Adrenal gland (tissue), 12 donors: Measurements from ENCODE around the gene FLYWCH2. TPM values are rescaled to one million over a fixed set of nuclear protein-coding genes. Genes with fewer than 3 reads are reported as not detected.

Experiments
- DNase-seq, 7 donors: peaks; one replicate each; pipeline ENCODE4 v3.0.0-alpha.2; 2019 to 2020
- H3K27ac ChIP-seq, 5 donors: fragments of 200-600 bp; sonication (generic) in 4 of 5; 1 replicate in 3 of 5; 2 replicates in 2 of 5; pipeline versions ENCODE4 v1.5.1 to v1.8.0; 2016 to 2020; ENCODE audit warnings: mild to moderate bottlenecking in 1 of 5
- H3K27me3 ChIP-seq: fragments of 200-600 bp; 2 replicates; pipeline ENCODE4 v1.8.0; 2021
- H3K36me3 ChIP-seq, 2 donors: fragments of 200-600 bp; replicated peaks in 1 of 2; 1 replicate in 1 of 2; 2 replicates in 1 of 2; pipeline versions ENCODE4 v1.5.1 to v1.8.0; 2018 to 2022
- H3K4me1 ChIP-seq, 2 donors: fragments of 200-600 bp; replicated peaks in 1 of 2; 1 replicate in 1 of 2; 2 replicates in 1 of 2; pipeline versions ENCODE4 v1.5.1 to v1.8.0; 2018 to 2021
- H3K4me3 ChIP-seq, 4 donors: fragments of 200-600 bp; sonication (generic) in 3 of 4; one replicate each; pipeline ENCODE4 v1.5.1; 2016 to 2018
- H3K9me3 ChIP-seq, 3 donors: fragments of 200-600 bp; sonication (generic) in 1 of 3; replicated peaks in 1 of 3; 1 replicate in 2 of 3; 2 replicates in 1 of 3; pipeline versions ENCODE4 v1.5.1 to v1.8.0; 2016 to 2021
- CTCF ChIP-seq, 6 experiments: fragments of 450-650 bp in 4 of 6; fragments of 200-600 bp in 2 of 6; sonication (generic) in 1 of 6; IDR thresholded peaks; 1 replicate in 5 of 6; 2 replicates in 1 of 6; pipeline versions ENCODE4 v1.5.1 to v1.8.0; 2016 to 2021; ENCODE audit warnings: antibody characterized with exemption in 6 of 6, mild to moderate bottlenecking in 2 of 6, moderate library complexity in 1 of 6
- POLR2A ChIP-seq, 2 donors: fragments of 450-650 bp; IDR thresholded peaks; one replicate each; pipeline ENCODE4 v1.6.1; 2017; ENCODE audit warnings: antibody characterized with exemption in 2 of 2, mild to moderate bottlenecking in 2 of 2, moderate library complexity in 1 of 2
- WGBS, 4 donors: extraction: QIAGEN DNeasy Blood & Tissue Kit in 2 of 4; methylation state at CpG; one replicate each; pipeline versions ENCODE4 v1.1.5 to v1.1.7; 2013 to 2017; 5-methylcytosine and 5-hydroxymethylcytosine counted together
- intact Hi-C, 2 donors: fragments of 100-400 bp; cut with DNase I; formaldehyde crosslinking; loops; one replicate each; pipeline versions ENCODE4 v1.14.1 to v1.15.0; 2022 to 2023
- polyA plus RNA-seq, 3 donors: library from polyadenylated mRNA; stranded (reverse); fragments of 200-250 nt in 2 of 3; fragments of 350-450 nt in 1 of 3; fragmentation: Illumina TruSeq in 1 of 3; extraction: RNeasy Lipid Tissue Mini Kit (QIAGEN cat#74804) in 1 of 3; gene quantifications; one replicate each; pipeline ENCODE4 v1.2.3, GENCODE V29; 2013 to 2014
- total RNA-seq, 9 donors: library from RNA; depleted of rRNA in 4 of 9; stranded (reverse); fragments of >200 nt in 4 of 9; fragments of 120-200 nt in 1 of 9; fragmentation: NEBNext Ultra II Directional in 1 of 9; extraction: Animal tissue kit (Norgen Biotek cat#: 25700) in 1 of 9; gene quantifications; one replicate each; pipeline versions ENCODE4 v1.1.0 to v1.2.4, GENCODE V29; 2013 to 2023
- donor health status: healthy with polysubstance abuse.
- donor health status: Bipolar disorder and iron deficiency.
- donor health status: DM: yes; HTN: yes; CAD: no.
- donor health status: DM: no; HTN: no; CAD: no.
- donor health status: DM: no; HTN: no; CAD: no.
- donor health status: DM: yes; HTN: yes; CAD: no.

Gene FLYWCH2
- total and polyA plus RNA-seq, 12 donors = 16.7 to 232 (median 59.7) TPM

- H3K27me3 ChIP-seq = no peaks in the 10 kb centered on the region
- no peaks in the 10 kb centered on the region for H3K9me3 ChIP-seq
- no peak overlapping the region for H3K4me3 ChIP-seq
- H3K36me3 ChIP-seq = peaks cover 0 to 14% of the 10 kb centered on the region in 2 donors
- TF ChIP-seq POLR2A (IDR thresholded peaks at IDR 0.05) = no peak
- H3K4me1 ChIP-seq = peaks cover 0 to 5% of the 10 kb centered on the region in 2 donors
- DNase-seq = no peak
- intact Hi-C loops = no loop called here
- WGBS, 4 donors = 65 to 80% (median 69%) methylated on average over 3 to 4 of the region's 4 CpGs
- H3K27ac ChIP-seq = no peak overlapping the region
These were observed 12.8 kb downstream of the FLYWCH2 start for GRCh38 chr16:2895813-2896212.

GRCh38 chr16:2896480-2897010, 13.5 kb downstream of the FLYWCH2 start:
- no peaks in the 10 kb centered on the region for H3K9me3 ChIP-seq
- intact Hi-C loops = no loop called here
- DNase-seq = no peak
- H3K4me3 ChIP-seq = no peak overlapping the region
- WGBS, 4 donors = 96 to 99% (median 97%) methylated on average over 5 to 19 of the region's 19 CpGs
- TF ChIP-seq CTCF (IDR thresholded peaks at IDR 0.05) (no peak), POLR2A (IDR thresholded peaks at IDR 0.05) (no peak)
- H3K4me1 ChIP-seq = no peaks in the 10 kb centered on the region
- no peak overlapping the region for H3K27ac ChIP-seq
- peaks cover 0 to 14% of the 10 kb centered on the region in 2 donors for H3K36me3 ChIP-seq
- H3K27me3 ChIP-seq = no peaks in the 10 kb centered on the region

DNA sequence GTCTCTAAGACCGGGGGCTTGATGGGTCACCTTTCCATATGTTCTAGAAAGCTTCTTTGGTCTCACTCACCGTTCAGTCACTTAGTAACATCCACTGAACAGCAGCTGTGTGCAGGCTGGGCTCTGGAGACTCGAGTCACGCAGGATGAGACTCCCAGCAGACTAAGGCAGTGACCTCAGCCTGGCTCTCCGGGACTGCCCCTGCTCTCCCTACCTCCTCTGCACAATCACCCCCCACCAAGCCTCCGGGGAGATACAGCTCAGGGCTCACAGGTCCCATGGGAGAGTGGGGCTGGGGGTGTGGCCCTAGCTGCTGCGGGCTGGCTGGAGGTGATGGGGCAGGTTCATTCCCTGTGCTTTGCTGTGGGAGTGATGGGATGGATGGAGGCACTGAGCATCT, 14.1 kb downstream of the FLYWCH2 start:
- 80 to 93% (median 87%) methylated on average over 3 to 7 of the region's 7 CpGs for WGBS, 4 donors
- no peaks in the 10 kb centered on the region for H3K9me3 ChIP-seq
- no peak overlapping the region for H3K27ac ChIP-seq
- peaks cover 0 to 14% of the 10 kb centered on the region in 2 donors for H3K36me3 ChIP-seq
- intact Hi-C loops = no loop called here
- no peak for DNase-seq
- H3K27me3 ChIP-seq = no peaks in the 10 kb centered on the region
- TF ChIP-seq CTCF (IDR thresholded peaks at IDR 0.05) (no peak), POLR2A (IDR thresholded peaks at IDR 0.05) (no peak)
- no peak overlapping the region for H3K4me3 ChIP-seq
- no peaks in the 10 kb centered on the region for H3K4me1 ChIP-seq

- intact Hi-C loops = no loop called here
- TF ChIP-seq POLR2A (IDR thresholded peaks at IDR 0.05) = no peak
- no peak for TF ChIP-seq CTCF (IDR thresholded peaks at IDR 0.05)
- 82 to 97% (median 87%) methylated on average over 9 to 10 of the region's 10 CpGs for WGBS, 4 donors
- no peaks in the 10 kb centered on the region for H3K9me3 ChIP-seq
- no peak for DNase-seq
- H3K4me1 ChIP-seq = peaks cover 0 to 7% of the 10 kb centered on the region in 2 donors
- no peaks in the 10 kb centered on the region for H3K27me3 ChIP-seq
- peaks cover 0 to 14% of the 10 kb centered on the region in 2 donors for H3K36me3 ChIP-seq
- H3K27ac ChIP-seq = no peak overlapping the region
- H3K4me3 ChIP-seq = no peak overlapping the region
These were observed 16.0 kb downstream of the FLYWCH2 start for GRCh38 chr16:2898831-2899563.
